GM21447 (cell line): ENCODE results near the gene RPS6KA1.

Experiments
- ATAC-seq: cut with Tn5 transposase; IDR thresholded peaks from one replicate; pipeline ENCODE4 v1.9.1; 2021; ENCODE audit not compliant: unreplicated experiment

Gene RPS6KA1

GRCh38 chr1:26531651-26532131 lies 2.1 kb downstream of the RPS6KA1 start:
- ATAC-seq = no peak

GRCh38 chr1:26533951-26534509 lies 4.5 kb downstream of the RPS6KA1 start:
- no peak for ATAC-seq

GRCh38 chr1:26535201-26535600 lies 5.6 kb downstream of the RPS6KA1 start:
- no peak for ATAC-seq

- no peak for ATAC-seq
Measured at GRCh38 chr1:26536081-26536480, 6.5 kb downstream of the RPS6KA1 start.

- no peak for ATAC-seq
Measured at GRCh38 chr1:26536521-26536920, 7.0 kb downstream of the RPS6KA1 start.

GRCh38 chr1:26537951-26538352 lies 8.4 kb downstream of the RPS6KA1 start:
- ATAC-seq = no peak

GRCh38 chr1:26538480-26539412 lies 9.2 kb downstream of the RPS6KA1 start:
- no peak for ATAC-seq

GRCh38 chr1:26539722-26540121 lies 10.2 kb downstream of the RPS6KA1 start:
- no peak for ATAC-seq

- ATAC-seq = no peak
Measured at GRCh38 chr1:26540351-26540750, 10.8 kb downstream of the RPS6KA1 start.

GRCh38 chr1:26541431-26541815 lies 11.9 kb downstream of the RPS6KA1 start:
- ATAC-seq = no peak

GRCh38 chr1:26541816-26542711 lies 12.5 kb downstream of the RPS6KA1 start:
- peak; percentile 50 for ATAC-seq

- ATAC-seq = no peak
Measured at GRCh38 chr1:26542771-26543451, 13.3 kb downstream of the RPS6KA1 start.

GRCh38 chr1:26543462-26543861 lies 13.9 kb downstream of the RPS6KA1 start:
- ATAC-seq = no peak

GRCh38 chr1:26544126-26544525 lies 14.6 kb downstream of the RPS6KA1 start:
- ATAC-seq = no peak

- ATAC-seq = no peak
Measured at GRCh38 chr1:26545969-26546323, 16.4 kb downstream of the RPS6KA1 start.

- ATAC-seq = no peak
Measured at GRCh38 chr1:26546375-26546774, 16.8 kb downstream of the RPS6KA1 start.

- no peak for ATAC-seq
Measured at GRCh38 chr1:26546819-26547218, 17.3 kb downstream of the RPS6KA1 start.

GRCh38 chr1:26548841-26549240 lies 19.3 kb downstream of the RPS6KA1 start:
- no peak for ATAC-seq

- ATAC-seq = no peak
Measured at GRCh38 chr1:26550946-26551345, 21.4 kb downstream of the RPS6KA1 start.

GRCh38 chr1:26552720-26553119 lies 23.2 kb downstream of the RPS6KA1 start:
- ATAC-seq = no peak
